ENCODE measurements around the gene TMEM134. TPM values are rescaled to one million over a fixed set of nuclear protein-coding genes. Genes with fewer than 3 reads are reported as not detected.
A peak's percentile ranks its signal among the peaks of the same experiment; 100 is the strongest.

The TMEM134 gene
- polyA plus RNA-seq, 2 donors = 154 to 160 TPM

DNA sequence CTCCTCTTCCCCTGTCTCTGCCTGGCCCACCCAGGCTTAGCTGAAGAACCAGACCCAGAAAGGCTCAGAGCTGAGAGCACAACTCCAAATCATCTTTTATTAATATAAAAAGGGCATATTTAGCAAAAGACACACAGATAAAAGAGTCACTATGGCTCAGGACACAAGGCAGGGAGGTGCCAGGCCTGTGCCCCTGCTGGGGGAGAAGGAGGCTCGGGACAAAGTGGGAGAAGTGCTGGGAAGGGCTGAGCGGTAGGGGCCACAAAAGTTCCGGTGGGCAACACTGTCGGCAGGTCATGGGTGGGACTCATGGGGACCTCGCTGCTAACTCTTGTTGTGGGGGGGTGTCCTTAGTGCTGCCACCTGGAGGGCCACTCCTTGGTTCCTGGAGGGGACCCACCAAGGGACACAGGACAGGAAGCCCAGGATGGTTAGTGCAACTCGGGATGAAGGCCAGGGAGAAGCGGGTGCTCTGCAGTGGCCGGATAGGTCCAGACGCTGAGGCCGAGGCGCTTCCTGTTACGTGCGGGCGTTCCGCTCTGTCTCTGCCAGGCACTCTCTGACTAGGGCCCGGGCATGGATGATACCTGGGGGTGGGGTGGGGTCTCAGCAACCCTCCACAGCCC, 37.5 kb upstream of the TMEM134 start:
- H3K27ac ChIP-seq (ENCODE audit: low read depth in 2 of 2, low read length in 1 of 2) = peak overlapping the region; percentile 98 to 99
- no peak overlapping the region for H3K4me3 ChIP-seq (ENCODE audit: low read depth in 1 of 2, low read length in 2 of 2)
- WGBS, 2 donors = 66 to 67% methylated on average over 15 to 16 of the region's 16 CpGs
- peaks cover 0 to 9% of the 10 kb centered on the region in 2 donors for H3K36me3 ChIP-seq (ENCODE audit: control insufficient read depth in 2 of 2, insufficient read depth in 2 of 2, low read length in 1 of 2)
- peaks cover 12 to 27% of the 10 kb centered on the region in 2 donors for H3K4me1 ChIP-seq (ENCODE audit: control insufficient read depth in 2 of 2, insufficient read depth in 2 of 2, low read length in 1 of 2)
- H3K27me3 ChIP-seq (ENCODE audit: control insufficient read depth in 1 of 2, insufficient read depth in 2 of 2, low read length in 2 of 2) = no peaks in the 10 kb centered on the region
- peaks cover 0 to 2% of the 10 kb centered on the region in 2 donors for H3K9me3 ChIP-seq (ENCODE audit: control insufficient read depth in 2 of 2, insufficient read depth in 1 of 2, low read depth in 1 of 2, low read length in 1 of 2)

DNA sequence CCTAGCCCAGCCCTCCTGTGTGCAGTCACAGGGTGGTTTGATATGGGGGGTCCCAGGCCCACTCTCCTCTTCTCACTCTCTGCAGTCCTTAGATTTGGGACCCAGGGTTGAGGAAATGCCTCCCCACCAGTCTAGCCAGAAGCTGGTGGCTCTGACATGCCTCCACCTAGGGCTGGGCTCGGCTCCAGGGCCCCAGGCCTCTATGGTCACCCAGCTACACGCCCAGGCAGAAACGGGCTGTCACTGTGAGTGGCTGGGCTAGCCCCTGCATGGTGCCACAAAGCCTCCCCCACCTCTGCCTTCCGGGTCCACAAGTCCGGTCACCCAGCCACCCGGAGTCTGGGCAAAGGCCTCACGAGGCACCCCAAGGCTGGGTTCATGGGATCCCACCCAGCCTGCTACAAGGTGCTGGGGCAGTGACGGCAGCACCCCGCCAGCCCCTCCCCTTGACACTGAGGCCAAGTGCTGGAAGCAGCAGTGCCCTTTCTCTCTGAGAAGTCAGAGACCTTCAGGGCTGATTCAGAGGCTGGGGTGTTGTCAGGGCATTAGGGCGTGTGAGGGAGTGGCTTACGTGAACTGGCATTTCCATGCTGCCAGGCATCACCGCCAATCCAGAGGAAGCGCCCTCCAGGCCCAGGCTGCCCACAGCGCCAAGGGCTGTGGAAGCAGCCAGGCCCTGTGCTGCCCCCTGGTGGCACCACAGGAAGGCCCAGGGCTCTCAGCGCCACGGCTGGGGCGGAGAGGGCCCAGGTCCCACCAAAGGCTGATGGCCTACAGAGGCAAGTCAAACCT, 36.8 kb upstream of the TMEM134 start:
- 7% methylated on average over 17 of the region's 17 CpGs for WGBS, 2 donors
- Histone ChIP-seq H3K36me3 (ENCODE audit: control insufficient read depth in 2 of 2, insufficient read depth in 2 of 2, low read length in 1 of 2) (peaks cover 0 to 10% of the 10 kb centered on the region in 2 donors), H3K4me3 (ENCODE audit: low read depth in 1 of 2, low read length in 2 of 2) (peak overlapping the region; percentile 58 to 74), H3K9me3 (ENCODE audit: control insufficient read depth in 2 of 2, insufficient read depth in 1 of 2, low read depth in 1 of 2, low read length in 1 of 2) (peaks cover 0 to 2% of the 10 kb centered on the region in 2 donors), H3K27ac (ENCODE audit: low read depth in 2 of 2, low read length in 1 of 2) (peak overlapping the region; percentile 98 to 99), H3K27me3 (ENCODE audit: control insufficient read depth in 1 of 2, insufficient read depth in 2 of 2, low read length in 2 of 2) (no peaks in the 10 kb centered on the region), H3K4me1 (ENCODE audit: control insufficient read depth in 2 of 2, insufficient read depth in 2 of 2, low read length in 1 of 2) (peaks cover 12 to 27% of the 10 kb centered on the region in 2 donors)

DNA sequence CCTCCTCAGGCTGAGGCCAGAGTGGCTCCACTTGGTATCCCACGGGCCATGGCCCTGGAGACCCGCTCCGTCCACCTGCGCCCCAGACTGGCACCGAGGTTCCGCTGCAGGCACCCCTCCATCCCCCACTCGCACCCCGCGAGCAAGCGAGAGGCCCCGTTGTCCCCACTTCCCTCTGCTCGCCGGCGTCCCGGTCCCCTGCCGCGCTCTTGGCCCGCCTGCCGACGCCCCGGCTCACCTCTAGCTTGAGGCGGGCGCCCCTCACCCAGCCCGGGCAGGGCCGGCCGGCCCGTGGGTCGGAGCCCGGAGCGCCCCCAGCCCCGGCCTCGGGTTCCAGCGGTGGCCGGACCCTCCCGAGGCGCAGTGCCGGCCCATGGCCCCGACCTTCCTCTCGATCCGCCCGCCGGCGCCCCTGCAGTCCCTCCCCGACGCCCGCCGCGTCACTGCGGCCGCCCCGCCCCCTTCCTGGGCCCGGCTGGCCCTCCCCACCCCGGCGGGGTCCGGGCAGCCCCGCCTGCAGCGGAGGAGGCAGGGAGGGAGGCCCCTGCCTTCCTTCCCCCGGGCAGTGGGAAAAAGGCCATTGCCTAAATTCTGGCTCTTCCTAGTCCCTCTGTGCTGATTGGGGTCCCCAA, 36.0 kb upstream of the TMEM134 start, which contains the start of gene PITPNM1:
PITPNM1 (minus strand) TSS at position 414 of the 632 bp plus-strand sequence. CDS start 1,183 bp downstream, outside the sequence.
- H3K9me3 ChIP-seq (ENCODE audit: control insufficient read depth in 2 of 2, insufficient read depth in 1 of 2, low read depth in 1 of 2, low read length in 1 of 2) = peaks cover 0 to 2% of the 10 kb centered on the region in 2 donors
- WGBS, 2 donors = 1% methylated on average over 55 to 58 of the region's 58 CpGs
- H3K27ac ChIP-seq (ENCODE audit: low read depth in 2 of 2, low read length in 1 of 2) = peak within 1 kb of the TSS; percentile 98 to 99
- H3K27me3 ChIP-seq (ENCODE audit: control insufficient read depth in 1 of 2, insufficient read depth in 2 of 2, low read length in 2 of 2) = no peaks in the 10 kb centered on the region
- H3K36me3 ChIP-seq (ENCODE audit: control insufficient read depth in 2 of 2, insufficient read depth in 2 of 2, low read length in 1 of 2) = peaks cover 0 to 15% of the 10 kb centered on the region in 2 donors
- H3K4me1 ChIP-seq (ENCODE audit: control insufficient read depth in 2 of 2, insufficient read depth in 2 of 2, low read length in 1 of 2) = peaks cover 12 to 27% of the 10 kb centered on the region in 2 donors
- peak within 1 kb of the TSS; percentile 58 to 74 for H3K4me3 ChIP-seq (ENCODE audit: low read depth in 1 of 2, low read length in 2 of 2)

DNA sequence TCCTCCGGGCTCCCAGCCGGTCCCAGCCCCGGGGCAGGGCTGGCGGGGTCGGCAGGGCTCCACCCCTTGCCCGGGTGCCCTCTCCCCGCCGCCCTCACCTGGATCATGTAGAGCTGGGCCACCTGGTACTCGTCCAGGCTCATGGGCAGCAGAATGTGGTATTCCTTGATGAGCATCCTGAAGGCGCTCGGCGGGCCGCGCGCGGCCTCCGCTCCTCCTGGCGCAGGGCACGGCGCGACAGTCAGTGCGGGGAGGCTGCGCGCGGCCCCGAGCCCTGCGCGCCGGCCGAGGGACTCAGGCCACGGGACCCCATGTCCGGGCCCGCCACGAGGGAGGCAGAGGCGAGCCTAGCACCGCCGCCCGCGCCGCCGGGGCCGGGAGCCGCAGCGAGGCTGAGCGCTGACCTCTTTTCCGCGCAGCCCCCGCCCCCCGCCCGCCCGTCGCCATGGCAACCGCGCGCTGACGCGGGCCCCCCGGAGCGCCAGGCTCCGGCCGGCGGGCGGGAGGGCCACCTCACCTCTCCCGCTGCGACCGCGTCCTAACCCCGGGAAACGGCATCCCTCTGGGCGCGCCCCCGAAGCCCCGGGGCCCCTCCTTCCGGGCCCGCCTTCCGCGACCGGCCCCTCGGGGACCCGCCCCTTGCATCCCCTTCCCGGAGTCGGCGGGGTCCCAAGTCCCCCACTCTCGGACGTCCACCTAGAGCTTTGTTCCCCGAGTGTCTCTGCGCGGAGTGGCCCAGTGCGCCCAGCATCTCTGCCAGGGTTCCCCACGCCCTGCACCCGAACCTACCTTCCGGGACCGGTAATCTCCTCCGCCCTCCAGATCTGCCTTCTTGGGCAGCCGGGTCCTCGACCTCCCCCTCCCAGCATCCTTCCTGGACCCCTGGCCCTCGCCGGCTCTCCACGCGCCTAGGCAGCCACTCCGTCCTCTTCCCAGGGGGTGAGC, 35.2 kb upstream of the TMEM134 start:
- WGBS, 2 donors = 2% methylated on average over 73 to 101 of the region's 101 CpGs

DNA sequence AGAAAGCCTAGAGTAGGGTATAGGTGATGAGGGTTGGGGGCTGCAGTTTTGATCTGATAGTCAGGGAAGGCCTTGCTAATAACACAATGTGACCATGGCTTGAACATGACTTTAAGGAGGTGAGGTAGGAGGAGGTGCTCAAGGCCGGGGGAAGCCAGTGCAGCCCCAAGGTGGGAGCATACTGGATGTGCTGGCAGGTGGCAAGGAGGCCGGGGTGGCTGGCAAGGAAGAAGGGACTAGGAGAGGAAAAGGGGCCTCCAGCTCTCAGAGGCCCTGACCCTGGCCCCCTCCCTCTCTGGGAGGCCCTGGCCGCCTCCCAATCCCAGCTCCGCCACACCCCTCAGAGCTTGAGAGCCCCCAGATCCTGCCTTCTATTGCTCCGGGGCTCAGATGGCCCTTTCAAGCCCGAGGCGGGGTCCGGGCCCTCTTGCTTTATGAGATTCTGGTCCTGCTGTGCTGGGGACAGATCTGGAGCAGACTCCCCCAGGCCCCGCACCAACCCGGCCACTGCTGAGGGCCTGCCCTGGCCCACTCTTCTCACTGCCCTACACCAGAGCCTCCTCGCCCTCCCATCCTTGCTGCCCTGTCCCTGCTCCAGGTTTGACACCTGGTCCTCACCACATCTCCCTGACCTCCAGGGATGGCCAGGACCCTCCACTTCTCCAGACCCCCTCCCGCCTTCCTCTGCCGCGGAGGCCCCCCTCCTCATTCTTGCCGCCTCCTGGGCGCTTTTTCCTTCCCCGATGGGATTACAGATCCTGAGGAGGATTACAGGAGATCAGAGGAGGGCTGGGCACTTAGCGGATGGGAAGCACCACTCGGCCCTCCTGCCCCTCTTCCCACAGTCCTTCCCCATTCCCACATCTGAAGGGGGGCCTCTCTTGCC, 34.3 kb upstream of the TMEM134 start:
- WGBS, 2 donors = 72 to 75% methylated on average over 18 to 19 of the region's 19 CpGs
- Histone ChIP-seq H3K27ac (ENCODE audit: low read depth in 2 of 2, low read length in 1 of 2) (no peak overlapping the region), H3K4me3 (ENCODE audit: low read depth in 1 of 2, low read length in 2 of 2) (peak overlapping the region; percentile 58 to 74), H3K9me3 (ENCODE audit: control insufficient read depth in 2 of 2, insufficient read depth in 1 of 2, low read depth in 1 of 2, low read length in 1 of 2) (peaks cover 0 to 2% of the 10 kb centered on the region in 2 donors), H3K36me3 (ENCODE audit: control insufficient read depth in 2 of 2, insufficient read depth in 2 of 2, low read length in 1 of 2) (peaks cover 0 to 27% of the 10 kb centered on the region in 2 donors), H3K27me3 (ENCODE audit: control insufficient read depth in 1 of 2, insufficient read depth in 2 of 2, low read length in 2 of 2) (no peaks in the 10 kb centered on the region), H3K4me1 (ENCODE audit: control insufficient read depth in 2 of 2, insufficient read depth in 2 of 2, low read length in 1 of 2) (peaks cover 12 to 22% of the 10 kb centered on the region in 2 donors)

More for the DNA sequence above, 35.2 kb upstream of the TMEM134 start:
- Histone ChIP-seq H3K27ac (ENCODE audit: low read depth in 2 of 2, low read length in 1 of 2) (peak overlapping the region; percentile 98 to 99), H3K4me1 (ENCODE audit: control insufficient read depth in 2 of 2, insufficient read depth in 2 of 2, low read length in 1 of 2) (peaks cover 12 to 27% of the 10 kb centered on the region in 2 donors), H3K4me3 (ENCODE audit: low read depth in 1 of 2, low read length in 2 of 2) (peak overlapping the region; percentile 58 to 74), H3K9me3 (ENCODE audit: control insufficient read depth in 2 of 2, insufficient read depth in 1 of 2, low read depth in 1 of 2, low read length in 1 of 2) (peaks cover 0 to 2% of the 10 kb centered on the region in 2 donors), H3K36me3 (ENCODE audit: control insufficient read depth in 2 of 2, insufficient read depth in 2 of 2, low read length in 1 of 2) (peaks cover 0 to 21% of the 10 kb centered on the region in 2 donors), H3K27me3 (ENCODE audit: control insufficient read depth in 1 of 2, insufficient read depth in 2 of 2, low read length in 2 of 2) (no peaks in the 10 kb centered on the region)

DNA sequence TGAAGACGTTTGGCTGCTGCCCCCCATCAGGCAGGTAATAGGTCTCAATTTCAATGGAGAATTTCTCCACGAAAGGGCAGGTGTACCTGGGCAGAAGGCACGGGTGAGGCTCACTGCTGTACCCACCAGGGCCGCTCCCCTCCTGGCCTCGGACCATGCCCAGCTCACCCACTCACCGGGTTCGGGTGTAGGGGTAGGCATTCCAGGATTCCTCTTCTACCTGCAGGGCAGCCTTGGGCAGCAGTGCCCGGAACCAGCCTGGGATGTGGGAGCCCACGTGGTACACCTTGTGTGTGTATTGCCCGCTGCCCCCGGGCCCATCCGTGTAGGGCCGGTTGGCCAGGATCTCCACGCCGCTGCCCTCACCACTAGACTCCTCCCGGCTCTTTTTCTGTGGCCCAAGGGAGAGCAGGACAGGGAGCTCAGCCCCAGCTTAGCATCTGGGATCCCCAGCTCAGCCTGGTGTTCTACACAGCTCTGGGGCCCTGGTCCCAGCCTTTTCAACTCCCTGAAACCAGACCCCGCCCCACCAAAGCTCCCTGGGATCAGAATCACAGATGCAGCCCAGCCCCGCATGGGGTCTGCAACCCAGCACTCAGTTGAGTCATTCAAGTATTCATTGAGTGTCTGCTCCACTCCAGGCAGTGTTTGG, 33.4 kb upstream of the TMEM134 start:
- Histone ChIP-seq H3K27ac (ENCODE audit: low read depth in 2 of 2, low read length in 1 of 2) (no peak overlapping the region), H3K4me1 (ENCODE audit: control insufficient read depth in 2 of 2, insufficient read depth in 2 of 2, low read length in 1 of 2) (peaks cover 12 to 18% of the 10 kb centered on the region in 2 donors), H3K4me3 (ENCODE audit: low read depth in 1 of 2, low read length in 2 of 2) (no peak overlapping the region), H3K9me3 (ENCODE audit: control insufficient read depth in 2 of 2, insufficient read depth in 1 of 2, low read depth in 1 of 2, low read length in 1 of 2) (peaks cover 0 to 2% of the 10 kb centered on the region in 2 donors), H3K27me3 (ENCODE audit: control insufficient read depth in 1 of 2, insufficient read depth in 2 of 2, low read length in 2 of 2) (no peaks in the 10 kb centered on the region), H3K36me3 (ENCODE audit: control insufficient read depth in 2 of 2, insufficient read depth in 2 of 2, low read length in 1 of 2) (peaks cover 0 to 34% of the 10 kb centered on the region in 2 donors)
- 95 to 96% methylated on average over 18 of the region's 18 CpGs for WGBS, 2 donors

DNA sequence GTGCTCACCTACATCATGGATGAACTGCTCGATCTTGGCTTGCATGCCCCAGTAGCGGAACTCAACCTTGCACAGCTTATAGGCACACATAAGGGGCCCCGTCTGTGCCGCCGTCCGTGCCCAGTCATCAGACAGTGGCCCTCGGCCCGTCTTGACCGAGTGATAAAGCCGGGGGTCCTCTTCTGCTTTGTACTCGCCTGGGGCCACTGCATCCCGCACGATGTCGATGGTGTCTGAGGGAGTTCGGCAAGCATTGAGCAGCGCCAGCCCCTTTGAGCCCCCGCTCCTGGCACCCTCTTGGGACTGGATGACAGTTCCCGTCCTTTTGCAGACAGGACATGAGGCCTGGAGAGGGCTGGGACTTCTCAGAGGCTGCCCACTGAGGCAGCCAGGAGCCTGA, 32.8 kb upstream of the TMEM134 start:
- Histone ChIP-seq H3K27ac (ENCODE audit: low read depth in 2 of 2, low read length in 1 of 2) (no peak overlapping the region), H3K9me3 (ENCODE audit: control insufficient read depth in 2 of 2, insufficient read depth in 1 of 2, low read depth in 1 of 2, low read length in 1 of 2) (peaks cover 0 to 2% of the 10 kb centered on the region in 2 donors), H3K4me1 (ENCODE audit: control insufficient read depth in 2 of 2, insufficient read depth in 2 of 2, low read length in 1 of 2) (peaks cover 12 to 14% of the 10 kb centered on the region in 2 donors), H3K36me3 (ENCODE audit: control insufficient read depth in 2 of 2, insufficient read depth in 2 of 2, low read length in 1 of 2) (peaks cover 6 to 40% of the 10 kb centered on the region in 2 donors), H3K27me3 (ENCODE audit: control insufficient read depth in 1 of 2, insufficient read depth in 2 of 2, low read length in 2 of 2) (no peaks in the 10 kb centered on the region), H3K4me3 (ENCODE audit: low read depth in 1 of 2, low read length in 2 of 2) (no peak overlapping the region)
- whole genome bisulfite sequencing, 2 donors = 96 to 98% methylated on average over 18 of the region's 18 CpGs

All from esophagus (tissue), 2 donors.